HG02763 (cell line): ENCODE data around the gene ARHGDIA.
A peak's percentile ranks its signal among the peaks of the same experiment; 100 is the strongest.

Experiments used
- ATAC-seq: cut with Tn5 transposase; IDR thresholded peaks from one replicate; pipeline ENCODE4 v1.9.1; 2021; ENCODE audit warnings: mild to moderate bottlenecking, moderate library complexity; ENCODE audit not compliant: unreplicated experiment

ARHGDIA gene

GRCh38 chr17:81888988-81889595 is 18.0 kb upstream of the ARHGDIA start:
- ATAC-seq = no peak

DNA sequence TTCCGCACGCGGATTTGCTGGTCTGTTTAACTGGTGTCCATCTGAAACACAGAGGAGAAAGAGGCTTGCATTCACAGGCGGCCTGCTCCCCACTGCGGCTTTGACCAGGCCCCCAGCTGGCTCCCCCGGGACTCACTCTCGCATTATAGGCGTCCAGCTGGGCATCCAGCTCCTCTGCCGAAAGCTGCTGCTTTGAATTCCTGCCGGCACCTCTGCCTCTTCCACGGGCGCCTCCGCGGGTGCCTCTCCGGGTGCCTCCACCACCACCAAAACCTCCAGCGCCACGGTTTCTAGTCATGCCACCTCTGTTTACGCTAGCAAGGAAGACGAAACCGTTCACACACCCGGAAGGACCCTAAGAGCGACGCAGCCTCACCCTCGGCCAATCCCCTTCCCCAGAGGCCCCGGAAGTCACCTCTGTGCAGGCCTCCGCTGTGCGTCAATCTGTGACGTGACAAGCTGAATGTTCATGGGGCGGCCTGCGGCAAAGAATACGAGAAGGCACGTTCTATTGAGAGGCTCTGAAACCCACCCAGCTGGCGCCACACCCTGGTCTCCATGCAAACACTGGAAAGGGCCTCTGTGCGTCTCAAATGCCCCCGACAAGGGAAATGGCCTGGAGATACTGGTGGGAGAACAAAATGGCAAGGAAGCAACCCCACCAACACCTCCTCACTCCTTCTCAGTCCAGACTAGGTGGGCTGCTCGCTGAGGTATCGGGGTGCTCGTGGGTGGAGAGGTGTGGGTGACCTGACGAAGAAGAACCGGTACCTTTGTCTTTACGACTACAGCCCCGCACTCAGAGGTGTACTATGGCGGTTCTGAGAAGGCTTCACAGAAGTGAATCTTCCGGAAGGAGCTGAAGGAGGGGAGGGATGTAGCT is 17.2 kb upstream of the ARHGDIA start:
- ATAC-seq = no peak

DNA sequence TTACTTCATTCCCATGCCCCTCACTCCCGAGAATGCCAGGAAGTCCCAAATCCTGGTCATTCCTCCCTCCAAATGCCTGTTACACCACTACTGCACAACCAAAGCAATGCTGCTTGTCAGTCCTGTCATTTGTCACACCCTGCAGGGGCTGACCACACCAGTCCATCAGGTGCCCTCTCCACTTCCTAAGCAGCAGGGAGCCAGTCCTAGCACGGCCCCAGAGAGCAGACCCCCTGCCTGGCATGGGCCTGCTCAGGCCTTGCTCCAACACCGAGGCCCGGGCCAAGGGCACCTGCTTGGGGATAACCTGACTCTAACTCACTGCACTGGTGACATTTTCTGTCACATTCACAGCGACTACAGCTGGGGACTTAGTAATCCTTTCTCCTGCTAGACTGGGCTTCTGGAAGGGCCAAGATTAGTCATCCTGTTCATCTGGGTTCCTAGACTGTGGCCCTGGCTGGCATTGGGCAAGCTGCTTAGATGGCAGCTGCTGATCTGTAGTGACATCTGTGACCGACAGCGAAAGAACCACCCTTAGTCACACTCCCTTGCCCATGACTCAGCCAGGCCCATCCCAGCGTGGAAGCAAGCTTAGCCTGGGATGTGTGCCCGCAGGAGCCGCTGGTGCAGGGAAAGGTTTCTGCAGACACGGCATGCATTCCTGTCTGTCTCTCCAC is 14.9 kb upstream of the ARHGDIA start:
- no peak for ATAC-seq

GRCh38 chr17:81885454-81885853 is 14.3 kb upstream of the ARHGDIA start:
- no peak for ATAC-seq

DNA sequence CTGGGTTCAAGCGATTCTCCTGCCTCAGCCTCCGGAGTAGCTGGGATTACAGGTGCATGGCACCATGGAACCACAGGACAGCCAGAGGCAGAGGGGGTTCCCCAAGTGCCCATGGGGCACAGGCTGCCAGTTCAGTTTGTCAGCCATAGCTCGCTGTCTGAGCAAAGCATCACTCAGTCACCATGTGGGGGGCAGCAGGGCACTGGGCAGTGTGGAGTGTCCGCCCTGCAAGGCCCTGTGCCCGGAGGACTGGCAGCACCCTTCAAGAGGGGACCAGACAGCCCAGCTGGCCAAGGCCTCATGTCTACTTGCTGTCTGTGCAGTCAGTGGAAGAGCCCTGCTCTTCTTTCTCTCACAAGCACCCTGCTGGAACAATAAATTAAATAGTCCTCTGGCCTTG is 13.8 kb upstream of the ARHGDIA start:
- ATAC-seq = no peak

- no peak for ATAC-seq
Observed at GRCh38 chr17:81884520-81884919, 13.4 kb upstream of the ARHGDIA start.

DNA sequence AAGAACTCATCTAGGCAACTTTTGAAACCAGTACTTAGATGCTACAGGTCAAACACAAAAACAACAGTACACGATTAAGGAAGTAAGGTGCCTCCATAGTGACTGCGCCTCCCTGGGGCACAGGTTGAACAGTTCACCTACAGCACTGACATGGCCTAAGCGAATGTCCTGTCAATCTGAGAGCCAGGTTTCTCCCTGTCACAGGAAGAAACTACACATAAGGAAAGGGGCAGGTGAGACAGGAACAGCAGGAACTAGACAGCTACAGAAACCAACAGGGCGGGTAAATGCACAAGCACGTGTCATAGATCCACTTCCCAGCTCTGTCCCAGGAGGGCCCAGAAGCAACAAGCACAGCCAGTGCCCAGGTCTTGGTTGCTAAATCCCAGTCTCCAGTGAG is 8.0 kb upstream of the ARHGDIA start:
- ATAC-seq = no peak

GRCh38 chr17:81878294-81878693 is 7.2 kb upstream of the ARHGDIA start:
- ATAC-seq = no peak

DNA sequence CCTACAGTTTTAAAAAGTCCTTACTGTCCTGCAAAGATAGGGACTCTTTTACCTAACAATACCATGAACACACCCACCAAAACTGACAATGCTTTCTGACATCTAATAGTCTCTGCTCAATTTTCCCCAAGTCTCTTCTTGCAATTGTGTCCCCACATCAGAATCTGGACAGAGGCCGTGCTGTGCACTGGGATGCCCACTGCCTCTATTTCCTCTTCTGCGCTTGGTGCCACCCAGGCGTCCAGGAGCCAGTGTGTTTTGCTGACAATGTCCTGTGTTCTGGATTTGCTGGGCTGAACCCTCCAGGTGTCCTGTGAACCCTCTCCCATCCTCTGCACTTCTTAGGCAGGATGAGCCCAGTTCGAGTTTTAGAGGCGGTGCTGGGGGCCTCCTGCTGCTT is 6.4 kb upstream of the ARHGDIA start:
- no peak for ATAC-seq

DNA sequence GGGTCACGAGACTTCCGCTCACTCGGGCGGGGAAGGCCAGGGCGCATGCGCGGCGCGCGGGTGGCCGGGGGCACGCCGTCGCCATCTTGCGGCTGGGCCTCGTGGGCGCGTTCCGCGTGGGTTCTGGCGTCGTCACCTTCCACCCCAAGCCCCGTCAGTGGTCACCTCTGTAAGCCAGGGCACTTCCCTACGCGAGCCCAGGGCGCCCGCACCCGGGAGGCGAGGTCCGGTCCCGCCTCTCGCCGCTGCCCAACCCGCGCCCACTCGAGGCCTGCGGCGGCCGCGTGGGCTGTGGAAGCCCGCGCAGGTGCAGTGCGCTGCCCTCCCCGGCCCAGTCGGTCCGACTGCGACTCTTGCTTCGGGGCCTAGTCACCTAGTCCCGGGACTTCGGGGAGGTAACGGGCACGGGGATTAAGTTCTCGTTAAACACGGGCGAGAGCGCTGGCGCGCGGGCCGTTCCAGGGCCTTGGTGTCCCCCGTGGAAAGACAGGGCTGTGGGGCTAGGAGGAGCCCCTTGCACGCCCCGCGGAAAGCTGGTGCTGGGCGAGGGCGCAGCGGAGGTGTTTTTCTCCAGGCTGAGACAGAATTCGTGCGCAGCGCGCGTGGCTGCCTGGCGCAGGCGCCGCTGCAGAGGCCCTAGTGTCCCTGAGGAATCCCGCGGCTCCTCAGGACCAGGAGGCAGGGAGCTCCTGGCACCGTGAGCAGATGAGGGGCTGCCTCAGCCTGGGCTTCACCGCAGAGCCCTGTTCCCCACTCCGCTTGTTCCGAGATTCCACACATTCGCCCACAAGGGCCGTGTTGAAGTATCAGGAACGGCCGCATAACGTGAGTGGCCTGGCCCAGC is 472 bp upstream of the ARHGDIA start:
- peak; percentile 50 for ATAC-seq

- ATAC-seq = peak; percentile 8
Observed at GRCh38 chr17:81870131-81870980, 781 bp downstream of the ARHGDIA start.

DNA sequence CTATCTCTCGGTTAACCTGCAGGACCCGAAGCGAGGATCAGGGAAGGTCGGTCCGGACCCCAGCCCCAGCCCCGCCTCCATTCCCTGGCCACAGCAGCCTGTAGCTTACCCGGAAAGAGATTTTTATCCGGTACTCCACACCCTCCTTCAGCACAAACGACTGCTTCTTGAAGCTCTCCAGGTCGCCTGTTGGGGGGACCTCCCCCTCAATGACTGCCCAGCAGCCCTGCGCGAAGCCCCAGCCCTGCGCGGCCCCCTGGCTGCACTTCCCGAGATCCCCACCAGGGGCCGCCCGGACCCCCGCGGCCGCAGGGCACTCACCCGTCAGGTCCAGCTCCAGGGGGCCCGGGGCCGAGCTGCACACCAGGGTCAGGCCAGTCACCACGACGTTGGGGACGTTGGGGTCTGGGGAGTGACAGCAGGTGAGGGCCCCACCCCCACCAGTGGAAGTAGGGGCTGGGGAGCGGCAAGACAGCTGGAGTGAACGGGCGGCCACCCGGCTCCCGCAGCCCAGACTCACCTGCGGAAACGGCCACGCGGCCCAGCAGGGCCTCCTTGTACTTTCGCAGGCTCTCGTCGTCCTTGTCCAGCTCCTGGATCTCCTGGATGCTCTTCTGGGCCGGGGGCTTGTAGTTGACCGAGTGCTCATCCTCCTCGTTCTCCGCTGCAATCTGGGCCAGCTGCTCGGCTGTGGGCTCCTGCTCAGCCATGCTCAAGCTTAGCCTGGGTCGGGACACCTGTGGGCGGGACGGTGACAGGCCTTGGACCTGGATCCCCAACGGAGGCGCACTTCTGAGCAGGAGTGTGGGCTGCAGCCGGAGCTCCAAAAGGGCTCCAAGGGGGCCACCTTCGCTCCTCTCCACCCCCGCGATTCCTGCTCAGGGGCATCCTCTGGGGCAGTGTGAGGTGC is 1.7 kb downstream of the ARHGDIA start:
- ATAC-seq = no peak

DNA sequence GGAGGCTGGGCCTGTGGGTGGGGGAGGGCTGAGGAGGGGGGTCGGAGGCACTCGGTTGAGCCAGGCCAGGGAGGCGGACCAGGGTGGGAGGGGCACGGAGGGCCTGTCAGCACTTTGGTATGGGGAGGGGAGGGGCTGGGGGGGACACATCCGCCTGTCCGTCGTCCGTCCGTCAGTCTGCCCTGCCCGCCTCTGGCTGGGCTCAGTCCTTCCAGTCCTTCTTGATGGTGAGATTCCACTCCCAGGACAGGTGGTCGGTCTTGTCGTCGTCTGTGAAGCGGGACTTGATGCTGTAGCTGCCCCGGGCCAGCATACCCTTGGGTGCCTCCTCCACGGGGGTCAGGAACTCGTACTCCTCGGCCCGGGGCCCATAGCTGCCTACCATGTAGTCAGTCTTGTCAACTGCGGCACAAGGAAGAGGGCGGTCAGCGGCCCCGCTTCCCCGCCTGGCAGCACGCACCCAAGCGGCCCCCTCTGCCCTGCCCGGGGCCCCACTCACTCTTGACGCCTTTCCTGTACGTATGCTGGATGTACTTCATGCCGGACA is 2.4 kb downstream of the ARHGDIA start:
- ATAC-seq = no peak

DNA sequence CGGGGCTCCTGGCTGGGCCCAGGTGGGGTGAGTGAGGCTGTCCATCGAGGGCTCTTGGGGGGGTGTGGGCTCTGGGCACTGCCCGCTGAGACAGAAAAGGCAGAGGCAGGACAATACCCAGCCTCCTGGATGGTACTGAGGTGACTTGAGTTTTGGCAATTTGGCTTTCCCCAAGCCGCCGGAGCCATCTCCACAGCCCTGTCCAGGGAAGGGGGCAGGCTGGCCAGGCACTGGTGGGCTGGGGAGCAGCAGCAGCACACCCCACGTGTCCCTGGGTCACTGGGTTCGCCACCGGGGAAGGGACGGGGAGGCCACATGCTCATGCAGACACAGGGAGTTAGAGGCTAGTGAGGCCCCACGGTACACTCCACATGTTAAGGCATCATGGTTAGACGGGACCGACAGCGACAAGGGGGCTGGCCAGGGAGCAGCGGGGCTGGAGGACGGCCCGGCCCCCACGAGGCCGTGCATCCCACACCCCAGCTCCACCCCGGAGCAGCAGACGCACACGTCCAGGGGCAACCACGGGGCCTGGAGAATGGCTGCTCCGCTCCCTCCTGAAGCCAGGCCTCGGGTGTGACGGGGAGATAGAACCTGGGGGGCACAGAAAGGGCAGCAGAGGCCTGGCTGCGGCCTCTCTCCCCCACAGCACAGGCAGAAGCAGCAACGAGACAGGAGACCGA is 3.0 kb downstream of the ARHGDIA start:
- ATAC-seq = no peak

DNA sequence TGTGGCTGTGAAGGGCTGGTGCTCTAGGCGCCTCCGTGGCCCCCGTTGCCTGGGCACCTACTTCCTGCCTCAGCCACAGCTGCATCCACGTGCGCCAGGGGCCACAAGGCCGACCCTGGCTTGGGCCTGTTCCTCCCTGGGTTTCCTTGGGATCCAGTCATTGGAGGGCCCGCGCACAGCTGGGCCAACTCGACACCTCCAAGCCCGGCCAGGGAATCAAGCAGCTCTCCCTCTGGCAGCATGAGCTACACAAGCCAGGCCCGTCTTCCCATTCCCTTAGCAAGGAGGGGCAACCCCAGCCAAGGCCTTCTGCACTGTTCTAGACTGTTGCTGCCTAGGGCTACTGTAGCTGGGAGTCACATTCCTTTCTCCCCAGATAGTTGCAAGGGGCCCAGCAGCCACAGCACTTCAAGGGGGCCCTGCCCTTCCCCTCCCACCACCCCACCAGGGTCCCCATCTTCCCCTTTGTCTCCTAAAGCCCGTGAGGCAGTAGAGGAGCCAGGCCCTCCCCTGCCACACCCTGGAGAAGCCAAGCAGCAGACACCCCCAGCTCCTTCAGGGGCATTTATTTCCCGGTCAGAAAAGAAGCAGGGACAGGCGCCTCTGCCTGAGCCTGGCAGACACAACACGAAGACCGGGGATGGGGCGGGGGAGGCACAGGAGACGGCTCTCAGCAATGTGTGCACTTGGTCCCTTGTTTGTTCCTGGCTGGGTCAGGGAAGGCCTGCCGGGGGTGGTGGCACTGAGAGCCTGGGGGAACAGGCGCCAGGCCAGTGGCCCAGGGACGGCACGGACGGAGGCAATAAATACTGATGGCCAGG is 3.8 kb downstream of the ARHGDIA start:
- ATAC-seq = no peak

DNA sequence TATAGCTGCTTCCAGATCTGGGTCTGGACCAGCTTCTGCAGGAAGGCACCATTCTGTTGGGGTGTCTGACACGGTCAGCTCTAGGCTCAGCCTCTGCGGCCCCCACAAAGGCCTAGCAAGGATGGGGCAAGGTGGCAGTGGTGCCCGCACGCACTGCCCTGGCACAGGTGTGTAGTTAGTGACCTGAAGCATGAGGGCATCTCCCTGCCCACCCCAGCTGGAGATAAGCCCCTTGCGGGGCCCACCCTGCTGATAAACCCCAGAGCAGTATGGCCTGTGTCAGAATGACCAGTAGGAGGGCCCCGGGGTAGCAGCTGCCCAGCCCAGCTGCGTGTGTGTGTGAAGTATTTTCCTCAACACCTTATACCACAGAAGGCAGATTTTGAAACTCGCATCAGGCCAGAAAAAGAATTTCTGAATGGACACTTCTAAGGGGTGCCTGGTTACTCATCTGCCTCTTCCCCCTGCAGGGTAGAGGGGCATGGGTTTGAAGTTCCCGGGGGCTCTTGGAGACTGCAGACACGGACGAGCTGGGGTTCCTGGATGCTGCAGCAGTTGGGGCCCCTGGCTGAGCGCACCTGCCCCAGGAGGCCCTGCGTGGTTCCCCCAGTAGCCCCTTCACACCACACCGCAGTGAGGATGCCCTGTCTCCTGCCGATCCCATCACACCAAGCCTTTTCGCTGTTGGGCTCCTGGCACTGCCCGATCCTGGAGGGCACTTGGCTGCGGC is 4.5 kb downstream of the ARHGDIA start:
- no peak for ATAC-seq
